A549 (cell line): ENCODE measurements around the gene KANSL3.

Source experiments
- CTCF ChIP-seq: fragments of >200 bp; sonication (Bioruptor Twin); formaldehyde crosslinking; IDR thresholded peaks from 3 replicates; pipeline ENCODE4 v1.5.1; 2016
- EHMT2 ChIP-seq: fragments of 200-600 bp; sonication (generic); IDR thresholded peaks from 2 replicates; pipeline ENCODE4 v1.6.1; 2016; ENCODE audit warnings: antibody characterized with exemption, low read depth, mild to moderate bottlenecking, moderate library complexity
- EP300 ChIP-seq, 2 experiments: fragments of >200 bp; sonication (Bioruptor Twin); formaldehyde crosslinking; IDR thresholded peaks; 2 replicates in 1 of 2; 3 replicates in 1 of 2; pipeline ENCODE4 v1.6.1; 2016 to 2017
- GATA3 ChIP-seq: IDR thresholded peaks from 2 replicates; pipeline ENCODE4 v1.6.1; 2012; ENCODE audit warnings: borderline replicate concordance
- POLR2A ChIP-seq: IDR thresholded peaks from 2 replicates; pipeline ENCODE4 v1.6.1; 2012; ENCODE audit warnings: mild to moderate bottlenecking, low read length

DNA sequence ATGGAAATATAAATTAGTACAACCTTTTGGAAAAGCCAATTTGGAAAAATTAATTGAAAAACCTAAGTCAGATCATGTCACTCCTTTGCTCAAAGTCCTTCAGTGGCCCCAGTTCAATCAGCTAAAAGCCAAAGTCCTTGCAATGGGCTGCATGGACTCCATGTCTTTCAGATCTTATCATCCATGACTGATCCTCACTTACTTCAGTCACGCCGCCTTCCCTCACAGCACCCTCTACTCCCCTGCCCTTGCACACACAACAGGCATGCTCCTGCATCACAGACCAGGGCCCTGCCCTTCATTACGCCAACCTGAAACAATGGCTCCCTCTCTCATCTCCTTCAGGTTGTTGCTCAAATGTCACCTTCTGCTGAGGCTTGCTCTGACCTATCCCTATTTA, 15.6 kb downstream of the KANSL3 start:
- TF ChIP-seq GATA3 (no peak), EP300 (IDR thresholded peaks at IDR 0.05) (no peak), CTCF (no peak), EHMT2 (no peak), POLR2A (no peak)
